ENCODE data around the gene C3orf52.

The C3orf52 gene

DNA sequence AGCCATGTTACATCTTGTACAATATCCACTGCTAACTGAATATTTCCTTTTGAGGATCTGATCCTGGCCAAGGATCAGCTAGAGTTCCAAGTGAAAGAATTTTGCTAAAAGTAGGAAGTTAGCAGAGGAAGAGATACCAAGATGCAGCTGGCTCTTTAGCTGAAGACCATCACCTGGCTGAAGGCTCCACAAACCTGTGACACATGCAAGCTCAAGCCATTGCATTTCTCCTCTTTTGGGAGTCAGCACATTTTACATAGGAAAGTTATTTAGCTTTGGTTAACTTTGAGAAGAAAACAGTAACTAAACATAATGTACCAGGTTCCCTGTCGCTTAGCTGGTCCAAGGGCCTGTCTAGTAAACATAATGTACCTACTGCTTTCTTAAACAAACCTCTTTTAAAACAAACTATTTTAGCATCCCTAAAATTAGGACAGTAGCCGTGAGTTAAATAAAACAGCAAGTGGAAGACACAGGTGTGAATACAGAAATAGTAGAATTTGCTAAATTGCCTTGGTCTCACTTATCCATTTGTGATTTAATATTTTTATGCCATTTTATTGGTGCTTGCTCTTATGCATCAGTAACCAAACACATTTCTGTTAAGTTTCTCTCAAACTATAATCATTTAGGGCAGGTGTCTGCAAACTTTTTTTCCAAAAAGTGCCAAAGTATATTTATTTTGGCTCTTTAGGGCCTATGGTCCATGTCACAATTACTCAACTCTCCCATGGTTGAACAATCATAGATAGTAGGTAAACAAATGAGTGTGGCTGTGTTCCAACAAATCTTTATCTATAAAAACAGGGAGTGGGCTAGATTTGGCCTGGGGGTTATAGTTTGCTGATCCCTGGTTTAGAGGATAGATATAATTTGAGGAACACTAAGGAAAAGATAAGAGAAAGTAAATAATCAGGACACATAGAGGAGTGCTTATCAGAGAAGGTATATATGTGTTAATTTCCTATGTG lies 35.7 kb downstream of the C3orf52 start:
- H3K4me3 ChIP-seq (ENCODE audit: low read depth, low read length): no peak overlapping the region
- DNase-seq (ENCODE audit: low read depth): no peak
- TF ChIP-seq, protein P1, sequence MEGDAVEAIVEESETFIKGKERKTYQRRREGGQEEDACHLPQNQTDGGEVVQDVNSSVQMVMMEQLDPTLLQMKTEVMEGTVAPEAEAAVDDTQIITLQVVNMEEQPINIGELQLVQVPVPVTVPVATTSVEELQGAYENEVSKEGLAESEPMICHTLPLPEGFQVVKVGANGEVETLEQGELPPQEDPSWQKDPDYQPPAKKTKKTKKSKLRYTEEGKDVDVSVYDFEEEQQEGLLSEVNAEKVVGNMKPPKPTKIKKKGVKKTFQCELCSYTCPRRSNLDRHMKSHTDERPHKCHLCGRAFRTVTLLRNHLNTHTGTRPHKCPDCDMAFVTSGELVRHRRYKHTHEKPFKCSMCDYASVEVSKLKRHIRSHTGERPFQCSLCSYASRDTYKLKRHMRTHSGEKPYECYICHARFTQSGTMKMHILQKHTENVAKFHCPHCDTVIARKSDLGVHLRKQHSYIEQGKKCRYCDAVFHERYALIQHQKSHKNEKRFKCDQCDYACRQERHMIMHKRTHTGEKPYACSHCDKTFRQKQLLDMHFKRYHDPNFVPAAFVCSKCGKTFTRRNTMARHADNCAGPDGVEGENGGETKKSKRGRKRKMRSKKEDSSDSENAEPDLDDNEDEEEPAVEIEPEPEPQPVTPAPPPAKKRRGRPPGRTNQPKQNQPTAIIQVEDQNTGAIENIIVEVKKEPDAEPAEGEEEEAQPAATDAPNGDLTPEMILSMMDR (IDR thresholded peaks at IDR 0.05; ENCODE audit: insufficient read depth, low read depth, low read length, missing control alignments): no peak

DNA sequence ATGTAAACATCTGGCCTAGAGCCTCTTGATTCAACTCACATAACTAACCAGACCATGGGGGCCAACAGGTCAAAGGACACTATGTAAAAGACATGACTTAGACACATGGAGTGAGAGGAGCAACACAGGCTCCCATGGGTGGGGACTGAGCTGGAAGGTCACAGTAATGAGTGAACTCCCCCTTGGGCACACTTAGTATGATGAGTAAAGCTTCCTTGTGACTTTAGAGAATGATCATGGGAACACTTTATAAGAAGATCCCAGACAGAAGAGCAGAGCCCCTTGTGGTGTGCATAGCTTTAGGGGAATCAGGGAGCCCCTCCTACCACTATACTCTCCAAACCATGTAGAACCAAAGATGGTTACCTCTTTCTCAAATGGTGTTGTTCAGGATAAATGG lies 36.7 kb downstream of the C3orf52 start:
- H3K4me3 ChIP-seq (ENCODE audit: low read depth, low read length): no peak overlapping the region
- TF ChIP-seq, protein P1 (IDR thresholded peaks at IDR 0.05; ENCODE audit: insufficient read depth, low read depth, low read length, missing control alignments): no peak
- no peak for DNase-seq (ENCODE audit: low read depth)

DNA sequence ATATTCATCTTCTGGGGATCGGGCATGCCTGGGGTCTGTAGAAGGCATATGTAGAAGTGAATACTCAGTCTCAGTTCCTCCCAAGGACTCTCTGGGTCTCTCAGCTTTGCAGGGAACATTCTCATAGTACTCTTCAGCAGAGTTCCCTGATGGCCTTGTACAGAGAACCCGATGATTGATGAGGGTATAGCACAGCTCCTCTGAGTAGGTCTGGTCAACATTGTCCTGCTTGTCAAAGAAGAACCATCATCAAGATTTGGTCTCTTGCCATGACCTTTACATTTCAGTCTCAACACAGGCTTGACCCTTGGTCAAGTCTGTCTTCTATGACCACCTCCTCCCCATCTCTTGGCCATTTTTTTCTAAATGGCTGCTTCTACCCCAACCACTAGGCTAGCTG lies 37.4 kb downstream of the C3orf52 start:
- H3K4me3 ChIP-seq (ENCODE audit: low read depth, low read length): no peak overlapping the region

DNA sequence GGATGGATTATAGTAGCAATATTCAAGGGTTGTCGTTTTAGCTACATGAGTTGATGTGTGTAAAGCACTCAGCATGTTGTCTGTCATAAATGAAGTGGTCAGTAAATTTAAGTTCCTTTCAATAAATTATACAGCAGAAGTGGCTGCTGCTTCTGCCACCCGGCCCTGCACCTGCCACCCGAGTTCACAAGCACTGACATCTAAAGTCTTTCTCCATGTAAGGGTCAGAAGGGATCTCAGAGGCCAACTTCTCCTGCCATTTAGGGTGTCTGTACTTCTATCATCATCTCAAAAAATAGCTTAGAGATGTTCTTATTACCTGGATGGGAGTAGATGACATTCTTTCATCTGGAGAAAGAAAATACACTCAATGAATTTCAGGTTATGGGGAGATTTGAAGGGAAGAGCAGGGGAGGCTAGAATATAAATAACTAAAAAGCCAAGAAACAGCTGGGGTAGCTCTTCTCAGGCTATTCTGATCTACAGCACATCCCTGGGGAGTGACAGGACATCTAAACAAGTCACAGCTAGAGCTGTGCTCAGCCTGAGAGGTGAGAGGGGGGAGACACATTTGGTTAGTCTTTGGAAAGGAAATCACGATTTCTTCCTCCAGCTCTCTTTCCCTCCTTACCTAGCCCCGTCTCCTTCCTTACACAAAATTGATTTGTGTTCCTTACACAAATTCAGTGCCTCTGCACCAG lies 38.9 kb downstream of the C3orf52 start:
- no peak for DNase-seq (ENCODE audit: low read depth)
- TF ChIP-seq, protein P1 (IDR thresholded peaks at IDR 0.05; ENCODE audit: insufficient read depth, low read depth, low read length, missing control alignments): no peak
- peak overlapping the region; percentile 90 for H3K4me3 ChIP-seq (ENCODE audit: low read depth, low read length)

More for the DNA sequence above, 37.4 kb downstream of the C3orf52 start:
- TF ChIP-seq, protein P1 (IDR thresholded peaks at IDR 0.05; ENCODE audit: insufficient read depth, low read depth, low read length, missing control alignments): no peak
- peak; percentile 52 for DNase-seq (ENCODE audit: low read depth)

DNA sequence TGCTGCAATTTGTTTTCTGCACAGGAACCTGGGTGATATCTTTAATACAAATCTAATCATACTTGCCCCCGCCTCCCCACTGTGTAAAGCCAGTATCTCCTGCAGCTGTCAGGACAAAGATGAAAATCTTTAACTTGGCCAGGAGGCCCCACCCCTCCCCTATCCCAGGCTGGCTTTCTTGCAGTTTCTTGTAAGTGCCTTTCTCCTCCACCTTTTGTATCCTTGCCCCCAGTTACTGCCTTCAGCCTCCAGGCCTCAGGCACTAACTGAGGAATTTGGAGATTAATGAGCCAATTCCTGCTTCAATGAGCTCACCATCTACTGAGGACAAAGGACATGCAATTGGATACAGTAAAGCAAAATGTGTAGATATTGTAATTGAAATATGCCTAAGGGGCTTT lies 40.3 kb downstream of the C3orf52 start:
- DNase-seq (ENCODE audit: low read depth): no peak
- H3K4me3 ChIP-seq (ENCODE audit: low read depth, low read length): peak overlapping the region; percentile 90
- TF ChIP-seq, protein P1 (IDR thresholded peaks at IDR 0.05; ENCODE audit: insufficient read depth, low read depth, low read length, missing control alignments): no peak

DNA sequence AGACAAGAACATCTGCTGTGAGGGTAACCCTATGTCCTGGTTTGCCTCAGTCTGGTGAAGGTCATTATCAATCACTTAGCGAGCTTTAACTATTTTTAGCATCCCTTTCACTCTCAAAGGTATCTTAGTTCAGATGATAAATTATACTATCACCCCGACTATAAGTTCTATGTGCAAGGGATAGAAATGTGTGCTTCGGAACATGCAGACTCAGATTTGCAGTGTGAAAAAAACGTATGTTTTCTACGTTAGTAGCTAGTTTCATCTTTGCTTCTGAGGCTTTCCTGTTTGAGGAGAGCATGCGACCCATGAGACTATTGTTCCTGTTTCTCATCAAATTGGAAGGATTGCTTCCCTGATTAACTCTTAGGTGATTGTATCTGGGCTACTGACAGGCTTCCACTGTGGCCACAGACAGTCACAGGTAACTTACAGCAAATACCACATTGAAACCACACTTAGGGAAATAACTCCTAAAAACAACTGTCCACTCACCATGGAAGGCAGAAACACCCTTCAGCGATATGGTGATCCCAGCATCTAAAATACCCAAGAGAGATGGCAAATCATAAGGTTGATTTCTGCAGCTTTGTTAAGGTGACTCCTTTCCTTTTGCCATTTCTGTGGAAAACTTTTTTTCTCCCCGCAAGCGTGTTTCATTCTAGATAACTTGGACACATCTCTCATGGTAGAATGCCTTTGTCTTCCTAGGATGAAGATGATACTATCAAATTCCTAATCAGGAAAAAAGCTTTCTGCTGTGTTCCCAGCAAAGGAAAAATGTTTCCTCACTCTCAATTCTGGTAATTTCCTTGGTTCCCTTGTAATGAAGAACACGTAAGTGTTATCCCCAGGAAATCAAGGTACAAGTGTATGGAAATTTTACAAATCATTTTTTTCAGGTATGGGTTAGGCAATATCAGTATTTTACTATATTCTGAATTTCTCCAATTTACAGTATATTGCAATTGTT lies 41.6 kb downstream of the C3orf52 start:
- H3K4me3 ChIP-seq (ENCODE audit: low read depth, low read length): peak overlapping the region; percentile 90

More for the DNA sequence above, 41.6 kb downstream of the C3orf52 start:
- TF ChIP-seq, protein P1 (IDR thresholded peaks at IDR 0.05; ENCODE audit: insufficient read depth, low read depth, low read length, missing control alignments): no peak
- DNase-seq (ENCODE audit: low read depth): peak; percentile 77

Data from GM12865 (cell line).